Jurkat, Clone E6-1 (cell line): ENCODE results near the gene RNU6-1.

ENCODE experiments used
- DNase-seq: peaks from one replicate; pipeline ENCODE4 v3.0.0-alpha.2; 2011; ENCODE audit warnings: low read depth, low spot score
- H3K4me3 ChIP-seq: 2 replicates; pipeline ENCODE4 v1.5.1; 2011; ENCODE audit warnings: mild to moderate bottlenecking, low read length, control low read depth, moderate library complexity

Gene RNU6-1

GRCh38 chr15:67835297-67836133 is 4.3 kb downstream of the RNU6-1 start:
- H3K4me3 ChIP-seq: no peak overlapping the region
- no peak for DNase-seq

GRCh38 chr15:67834581-67835296 is 5.1 kb downstream of the RNU6-1 start:
- DNase-seq: no peak
- no peak overlapping the region for H3K4me3 ChIP-seq

- no peak for DNase-seq
- H3K4me3 ChIP-seq: no peak overlapping the region; the same call in 1 of the 2 replicates
Observed at GRCh38 chr15:67833710-67834511, 5.9 kb downstream of the RNU6-1 start.

GRCh38 chr15:67832897-67833709 is 6.7 kb downstream of the RNU6-1 start:
- DNase-seq: no peak
- no peak overlapping the region for H3K4me3 ChIP-seq

GRCh38 chr15:67832031-67832551 is 7.8 kb downstream of the RNU6-1 start:
- no peak for DNase-seq

GRCh38 chr15:67831363-67831762 is 8.5 kb downstream of the RNU6-1 start:
- no peak for DNase-seq
- H3K4me3 ChIP-seq: no peak overlapping the region

More at GRCh38 chr15:67832031-67832551, 7.8 kb downstream of the RNU6-1 start:
- no peak overlapping the region for H3K4me3 ChIP-seq

GRCh38 chr15:67829647-67830504 is 10.0 kb downstream of the RNU6-1 start:
- no peak overlapping the region for H3K4me3 ChIP-seq
- DNase-seq: no peak

- H3K4me3 ChIP-seq: no peak overlapping the region
- DNase-seq: no peak
Observed at GRCh38 chr15:67828969-67829646, 10.7 kb downstream of the RNU6-1 start.

GRCh38 chr15:67828278-67828968 is 11.4 kb downstream of the RNU6-1 start:
- no peak overlapping the region for H3K4me3 ChIP-seq
- no peak for DNase-seq

GRCh38 chr15:67827562-67828277 is 12.1 kb downstream of the RNU6-1 start:
- no peak overlapping the region for H3K4me3 ChIP-seq
- no peak for DNase-seq

- H3K4me3 ChIP-seq: no peak overlapping the region
- no peak for DNase-seq
Observed at GRCh38 chr15:67826717-67827561, 12.9 kb downstream of the RNU6-1 start.

- DNase-seq: no peak
- no peak overlapping the region for H3K4me3 ChIP-seq
Observed at GRCh38 chr15:67825881-67826716, 13.7 kb downstream of the RNU6-1 start.

- no peak within 1 kb of the TSS; the same call in 1 of the 2 replicates for H3K4me3 ChIP-seq
- no peak for DNase-seq
Observed at GRCh38 chr15:67824976-67825880, 14.6 kb downstream of the RNU6-1 start, which contains the start of gene SKOR1. Gene SKOR1 (plus strand): TSS chr15:67825509. CDS start chr15:67825603, 94 bp downstream.
